HepG2 (cell line): ENCODE results near the gene SUSD4. TPM values are rescaled to one million over a fixed set of nuclear protein-coding genes. Genes with fewer than 3 reads are reported as not detected.

Experiments used
- ATAC-seq: fragments of 200-7000 bp; cut with Tn5 transposase; 3 replicates; pipeline ENCODE4 v1.9.1; 2020; ENCODE audit warnings: mild to moderate bottlenecking, moderate library complexity
- BruUV-seq: library from RNA; stranded (reverse); fragments of 400-500 nt; replicated peaks from 2 replicates; lab custom pipeline; 2021; lab: Mats Ljungman, UMichigan
- CTCF ChIA-PET: fragments of 300-600 bp; formaldehyde crosslinking; extraction: SDS; loops from one replicate; lab custom pipeline; 2021; ENCODE audit warnings: low total read pairs, inconsistent platforms, low intra/inter-chr PET ratio; lab: Yijun Ruan, JAX
- POLR2A ChIA-PET: fragments of 350-600 bp; sonication (Branson Sonifier 250); formaldehyde crosslinking; loops from one replicate; lab custom pipeline; 2020; ENCODE audit warnings: antibody characterized with exemption, inconsistent platforms; lab: Yijun Ruan, JAX
- DNase-seq: peaks from one replicate; pipeline ENCODE4 v3.0.0-alpha.2; 2015; ENCODE audit warnings: low spot score
- FAIRE-seq: peaks from 3 replicates; lab custom pipeline; 2011; peaks lifted over from hg19 to GRCh38; lab: Jason Lieb, UNC
- H2AFZ ChIP-seq: one replicate; pipeline ENCODE4 v1.6.1; 2011; ENCODE audit warnings: low read length, inconsistent platforms
- H3K27ac ChIP-seq: fragments of 300-600 bp; 3 replicates; pipeline ENCODE4 v1.8.0; 2011; ENCODE audit warnings: mixed run types, mild to moderate bottlenecking, mixed read lengths, low read length, inconsistent platforms; ENCODE audit not compliant: insufficient read depth; ENCODE audit errors: extremely low read length
- H3K27me3 ChIP-seq, 2 experiments: fragments of 200-600 bp in 1 of 2; 2 replicates in 1 of 2; 3 replicates in 1 of 2; pipeline versions ENCODE4 v1.6.0 to v1.8.0; 2011; ENCODE audit warnings: low read length in 2 of 2, mild to moderate bottlenecking in 2 of 2, moderate library complexity in 2 of 2, inconsistent platforms in 1 of 2; ENCODE audit not compliant: insufficient read depth in 2 of 2, control insufficient read depth in 1 of 2
- H3K36me3 ChIP-seq, 2 experiments: fragments of 200-600 bp in 1 of 2; replicated peaks in 1 of 2; 2 replicates in 1 of 2; 3 replicates in 1 of 2; pipeline versions ENCODE4 v1.5.1 to v1.8.0; 2011; ENCODE audit warnings: low read length in 2 of 2, inconsistent platforms in 1 of 2; ENCODE audit not compliant: insufficient read depth in 2 of 2, control insufficient read depth in 1 of 2
- H3K4me1 ChIP-seq: 2 replicates; pipeline ENCODE4 v1.5.1; 2012; ENCODE audit warnings: low read length, inconsistent platforms; ENCODE audit not compliant: insufficient read depth
- H3K4me2 ChIP-seq: 2 replicates; pipeline ENCODE4 v1.6.0; 2011; ENCODE audit warnings: low read depth, low read length, inconsistent platforms
- H3K4me3 ChIP-seq, 3 experiments: fragments of 200-600 bp in 1 of 3; sonication (generic), shearing (Covaris generic) in 1 of 3; replicated peaks in 1 of 3; 2 replicates each; pipeline ENCODE4 v1.5.1; 2011 to 2016; ENCODE audit warnings: low read length in 3 of 3, inconsistent platforms in 2 of 3, low read depth in 2 of 3, mild to moderate bottlenecking in 2 of 3, control low read depth in 1 of 3, mixed read lengths in 1 of 3; ENCODE audit not compliant: insufficient read depth in 1 of 3
- H3K79me2 ChIP-seq: one replicate; pipeline ENCODE4 v1.6.1; 2011; ENCODE audit warnings: low read length, inconsistent platforms; ENCODE audit not compliant: insufficient read depth
- H3K9ac ChIP-seq: 2 replicates; pipeline ENCODE4 v1.6.0; 2011; ENCODE audit warnings: mild to moderate bottlenecking, low read depth, low read length, inconsistent platforms; ENCODE audit not compliant: insufficient read depth
- H3K9me3 ChIP-seq: 2 replicates; pipeline ENCODE4 v1.5.1; 2012; ENCODE audit warnings: mild to moderate bottlenecking, low read length
- H4K20me1 ChIP-seq: 2 replicates; pipeline ENCODE4 v1.6.0; 2011; ENCODE audit warnings: inconsistent platforms, mild to moderate bottlenecking, low read length, moderate library complexity; ENCODE audit not compliant: insufficient read depth
- ISX ChIP-seq: sonication (generic); formaldehyde crosslinking; conservative IDR thresholded peaks from 2 replicates; pipeline ENCODE4 v1.5.0; 2020; ENCODE audit warnings: missing genetic modification reagents
- SIN3B ChIP-seq: fragments of 150-350 bp; IDR thresholded peaks from 2 replicates; pipeline ENCODE4 v1.6.1; 2014; ENCODE audit warnings: low read length
- ZNF101 ChIP-seq: sonication (generic); formaldehyde crosslinking; IDR thresholded peaks from 2 replicates; pipeline ENCODE4 v1.4.0; 2020; ENCODE audit warnings: mild to moderate bottlenecking, low read depth, missing genetic modification reagents, borderline replicate concordance
- ZNF383 ChIP-seq: sonication (generic); formaldehyde crosslinking; IDR thresholded peaks from 2 replicates; pipeline ENCODE4 v1.4.0; 2020; ENCODE audit warnings: missing genetic modification reagents, mild to moderate bottlenecking, borderline replicate concordance
- ZNF558 ChIP-seq: sonication (generic); formaldehyde crosslinking; IDR thresholded peaks from 2 replicates; pipeline ENCODE4 v1.9.0; 2022; ENCODE audit warnings: mild to moderate bottlenecking, missing genetic modification reagents, borderline replicate concordance
- ZNF709 ChIP-seq: sonication (generic); formaldehyde crosslinking; IDR thresholded peaks from 2 replicates; pipeline ENCODE4 v1.5.0; 2020; ENCODE audit warnings: mild to moderate bottlenecking, missing genetic modification reagents
- WGBS: methylation state at CpG from one replicate; pipeline ENCODE4 v1.1.6; 2017; ENCODE audit warnings: low lambda C conversion rate; 5-methylcytosine and 5-hydroxymethylcytosine counted together
- in situ Hi-C: cut with HindIII; loops from 2 replicates; pipeline ENCODE4 v1.10.0; 2017; ENCODE audit warnings: low pct_unique_long_range_greater_than_20kb; ENCODE audit not compliant: extremely low pct_ligation_motif_present
- intact Hi-C: fragments of 100-400 bp; cut with micrococcal nuclease; formaldehyde crosslinking; loops from one replicate; pipeline ENCODE4 v1.10.0; 2022; ENCODE audit not compliant: unreplicated experiment
- polyA plus RNA-seq, 8 experiments: library from polyadenylated mRNA; depleted of rRNA in 3 of 8; stranded (reverse) in 7 of 8; unstranded in 1 of 8; fragments of >200 nt; fragmentation: Illumina TruSeq in 4 of 8; extraction: Trizol in 4 of 8; gene quantifications; 2 replicates each; pipeline versions ENCODE4 v1.2.1 to v1.2.3, GENCODE V29; 2011 to 2016; ENCODE audit warnings: low read depth in 4 of 8, missing spikeins in 1 of 8, mixed read lengths in 1 of 8; ENCODE audit not compliant: insufficient read depth in 1 of 8
- total RNA-seq, 5 experiments: library from RNA; depleted of rRNA; stranded (reverse); fragments of >200 nt; fragmentation: Illumina TruSeq; extraction: Trizol; gene quantifications; 2 replicates each; pipeline ENCODE4 v1.2.3, GENCODE V29; 2016; ENCODE audit warnings: low read depth in 1 of 5
- TF ChIP-seq, protein P1 (sequence below): sonication (generic); formaldehyde crosslinking; IDR thresholded peaks from 2 replicates; pipeline ENCODE4 v1.4.0; 2020; ENCODE audit warnings: missing genetic modification reagents
- TF ChIP-seq, protein P2 (sequence below): sonication (generic); formaldehyde crosslinking; IDR thresholded peaks from 2 replicates; pipeline ENCODE4 v1.4.0; 2020; ENCODE audit warnings: missing genetic modification reagents
- TF ChIP-seq, protein P3 (sequence below): sonication (generic); formaldehyde crosslinking; IDR thresholded peaks from 2 replicates; pipeline ENCODE4 v1.8.1; 2023; ENCODE audit warnings: mild to moderate bottlenecking, inconsistent platforms, moderate library complexity, missing genetic modification reagents, borderline replicate concordance

SUSD4 gene
- total and polyA plus RNA-seq, 2 of the 13 experiments (the other 11 are each of a cell fraction or from before 2014, with no cell fraction given), result not detected

DNA sequence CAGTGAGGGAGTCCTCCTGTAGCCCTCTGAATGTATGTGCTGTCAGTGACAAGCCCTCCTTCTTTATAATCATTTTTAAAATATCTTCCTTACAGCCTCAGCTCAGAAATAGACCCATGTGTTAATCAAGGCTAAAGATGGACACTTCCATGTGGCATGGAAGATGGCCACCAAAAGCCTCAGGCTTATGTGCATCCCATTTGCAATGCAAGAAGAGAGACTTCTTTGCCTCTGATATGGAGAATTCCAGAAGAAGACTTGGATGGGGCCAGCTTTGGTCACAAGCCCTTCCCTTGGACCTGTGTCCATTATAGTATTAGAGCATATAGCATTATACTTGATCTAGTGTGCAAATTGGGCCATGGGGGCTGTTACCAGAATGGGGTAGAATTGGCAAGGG, 47.7 kb upstream of the SUSD4 start:
- in situ Hi-C loops (no loop called here), intact Hi-C loops (no loop called here)
- Histone ChIP-seq H3K4me1 (no peaks in the 10 kb centered on the region), H3K36me3 (no peaks in the 10 kb centered on the region), H3K4me3 (no peak overlapping the region), H3K9ac (no peak overlapping the region), H4K20me1 (no peaks in the 10 kb centered on the region), H2AFZ (no peak overlapping the region), H3K27me3 (no peaks in the 10 kb centered on the region), H3K9me3 (no peaks in the 10 kb centered on the region), H3K27ac (no peak overlapping the region), H3K79me2 (no peaks in the 10 kb centered on the region), H3K4me2 (no peak overlapping the region)
- no peak for ATAC-seq
- no TSS peak for BruUV-seq
- no peak for FAIRE-seq
- POLR2A ChIA-PET, result no interaction called here
- TF ChIP-seq, protein P1, sequence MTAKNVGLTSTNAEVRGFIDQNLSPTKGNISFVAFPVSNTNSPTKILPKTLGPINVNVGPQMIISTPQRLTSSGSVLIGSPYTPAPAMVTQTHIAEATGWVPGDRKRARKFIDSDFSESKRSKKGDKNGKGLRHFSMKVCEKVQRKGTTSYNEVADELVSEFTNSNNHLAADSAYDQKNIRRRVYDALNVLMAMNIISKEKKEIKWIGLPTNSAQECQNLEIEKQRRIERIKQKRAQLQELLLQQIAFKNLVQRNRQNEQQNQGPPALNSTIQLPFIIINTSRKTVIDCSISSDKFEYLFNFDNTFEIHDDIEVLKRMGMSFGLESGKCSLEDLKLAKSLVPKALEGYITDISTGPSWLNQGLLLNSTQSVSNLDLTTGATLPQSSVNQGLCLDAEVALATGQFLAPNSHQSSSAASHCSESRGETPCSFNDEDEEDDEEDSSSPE (CRISPR knock-in tag), result no peak
- TF ChIP-seq SIN3B (no peak), ZNF101 (CRISPR knock-in tag) (no peak)
- TF ChIP-seq, protein P2, sequence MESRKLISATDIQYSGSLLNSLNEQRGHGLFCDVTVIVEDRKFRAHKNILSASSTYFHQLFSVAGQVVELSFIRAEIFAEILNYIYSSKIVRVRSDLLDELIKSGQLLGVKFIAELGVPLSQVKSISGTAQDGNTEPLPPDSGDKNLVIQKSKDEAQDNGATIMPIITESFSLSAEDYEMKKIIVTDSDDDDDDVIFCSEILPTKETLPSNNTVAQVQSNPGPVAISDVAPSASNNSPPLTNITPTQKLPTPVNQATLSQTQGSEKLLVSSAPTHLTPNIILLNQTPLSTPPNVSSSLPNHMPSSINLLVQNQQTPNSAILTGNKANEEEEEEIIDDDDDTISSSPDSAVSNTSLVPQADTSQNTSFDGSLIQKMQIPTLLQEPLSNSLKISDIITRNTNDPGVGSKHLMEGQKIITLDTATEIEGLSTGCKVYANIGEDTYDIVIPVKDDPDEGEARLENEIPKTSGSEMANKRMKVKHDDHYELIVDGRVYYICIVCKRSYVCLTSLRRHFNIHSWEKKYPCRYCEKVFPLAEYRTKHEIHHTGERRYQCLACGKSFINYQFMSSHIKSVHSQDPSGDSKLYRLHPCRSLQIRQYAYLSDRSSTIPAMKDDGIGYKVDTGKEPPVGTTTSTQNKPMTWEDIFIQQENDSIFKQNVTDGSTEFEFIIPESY, result no peak
- no peak for DNase-seq
- CTCF ChIA-PET, result no interaction called here

DNA sequence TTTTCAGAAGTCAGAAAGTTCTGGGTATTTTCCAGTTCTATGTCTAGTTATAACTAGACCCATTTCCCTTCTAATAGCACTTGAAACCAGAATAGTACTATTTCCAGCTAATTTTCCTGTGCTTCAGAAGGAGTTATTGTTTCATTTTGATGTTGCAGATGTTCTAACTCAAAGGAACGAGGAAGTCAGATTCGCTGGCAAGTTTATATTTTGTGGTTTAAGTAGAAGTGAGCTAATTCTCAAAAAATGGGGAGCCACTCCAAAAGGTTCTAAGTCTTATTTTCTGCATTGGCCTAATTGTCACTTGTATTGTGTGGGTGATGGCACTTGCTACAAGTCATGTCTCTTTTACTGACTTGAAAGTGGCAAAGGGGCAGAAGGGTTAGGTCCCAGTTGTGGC, 47.3 kb upstream of the SUSD4 start:
- Histone ChIP-seq H3K4me1 (no peaks in the 10 kb centered on the region), H3K36me3 (no peaks in the 10 kb centered on the region), H3K27me3 (no peaks in the 10 kb centered on the region), H3K9ac (no peak overlapping the region), H3K79me2 (no peaks in the 10 kb centered on the region), H3K4me3 (no peak overlapping the region), H3K4me2 (no peak overlapping the region), H3K27ac (no peak overlapping the region), H4K20me1 (no peaks in the 10 kb centered on the region), H2AFZ (no peak overlapping the region), H3K9me3 (no peaks in the 10 kb centered on the region)
- DNase-seq (no peak), FAIRE-seq (no peak), ATAC-seq (no peak)
- POLR2A ChIA-PET, result no interaction called here
- 68% methylated on average over 2 of the region's 2 CpGs for WGBS
- BruUV-seq, result no TSS peak
- intact Hi-C loops (no loop called here), in situ Hi-C loops (no loop called here)
- CTCF ChIA-PET, result no interaction called here
- no peak for TF ChIP-seq ISX (CRISPR knock-in tag)
- TF ChIP-seq, protein P3, sequence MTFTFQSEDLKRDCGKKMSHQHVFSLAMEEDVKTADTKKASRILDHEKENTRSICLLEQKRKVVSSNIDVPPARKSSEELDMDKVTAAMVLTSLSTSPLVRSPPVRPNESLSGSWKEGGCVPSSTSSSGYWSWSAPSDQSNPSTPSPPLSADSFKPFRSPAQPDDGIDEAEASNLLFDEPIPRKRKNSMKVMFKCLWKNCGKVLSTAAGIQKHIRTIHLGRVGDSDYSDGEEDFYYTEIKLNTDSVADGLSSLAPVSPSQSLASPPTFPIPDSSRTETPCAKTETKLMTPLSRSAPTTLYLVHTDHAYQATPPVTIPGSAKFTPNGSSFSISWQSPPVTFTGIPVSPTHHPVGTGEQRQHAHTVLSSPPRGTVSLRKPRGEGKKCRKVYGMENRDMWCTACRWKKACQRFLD, result no peak
- TF ChIP-seq ZNF558 (CRISPR knock-in tag), result no peak
- no peak for TF ChIP-seq ZNF709 (CRISPR knock-in tag)
- no peak for TF ChIP-seq ZNF383
